Fibroblast of skin of left biceps (primary cell): Measurements from ENCODE around the gene ZGPAT.
"Not testable (repeated sequence)": the region's sequence is repeated elsewhere in the genome, so short reads cannot be mapped to it uniquely, and the experiment has no call there.

ENCODE experiments used
- DNase-seq, 2 experiments: peaks; one replicate each; pipeline ENCODE4 v3.0.0-alpha.2; 2013; ENCODE audit warnings: low read depth in 2 of 2

Gene ZGPAT

DNA sequence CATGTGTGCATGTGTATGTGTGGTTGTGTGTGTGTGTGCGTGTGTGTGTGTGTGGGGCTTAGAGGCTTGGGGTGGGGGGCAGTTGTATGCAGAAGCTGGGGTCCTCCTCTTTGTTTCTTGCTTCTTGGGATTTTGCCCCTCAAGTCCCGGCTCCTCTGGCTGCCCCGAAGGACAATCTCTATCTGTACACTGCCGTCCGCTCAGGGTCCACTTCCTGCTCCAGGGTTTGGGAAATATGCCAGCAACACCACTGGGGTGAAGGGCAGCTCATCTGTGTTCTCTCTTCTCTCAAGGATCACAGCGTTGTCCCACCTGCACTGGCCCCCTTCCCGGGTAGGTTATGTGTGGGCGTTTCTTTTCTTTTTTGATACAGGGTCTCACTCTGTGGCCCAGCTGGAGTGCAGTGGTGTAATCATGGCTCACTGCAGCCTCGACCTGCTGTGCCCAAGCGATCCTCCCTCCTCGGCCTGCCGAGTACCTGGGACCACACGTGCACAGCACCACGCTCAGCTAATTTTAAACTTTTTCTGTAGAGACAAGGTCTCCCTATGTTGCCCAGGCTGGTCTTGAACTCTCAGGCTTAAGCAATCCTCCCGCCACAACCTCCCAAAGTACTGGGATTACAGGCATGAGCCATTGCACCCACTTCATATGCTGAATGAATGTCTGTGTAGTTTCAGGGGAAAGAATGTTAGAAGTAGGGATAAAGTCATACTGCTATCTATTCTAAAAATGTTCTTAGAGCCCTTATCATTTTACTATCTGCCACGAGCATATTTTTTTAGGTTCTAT lies 57.4 kb downstream of the ZGPAT start:
- no peak for DNase-seq

DNA sequence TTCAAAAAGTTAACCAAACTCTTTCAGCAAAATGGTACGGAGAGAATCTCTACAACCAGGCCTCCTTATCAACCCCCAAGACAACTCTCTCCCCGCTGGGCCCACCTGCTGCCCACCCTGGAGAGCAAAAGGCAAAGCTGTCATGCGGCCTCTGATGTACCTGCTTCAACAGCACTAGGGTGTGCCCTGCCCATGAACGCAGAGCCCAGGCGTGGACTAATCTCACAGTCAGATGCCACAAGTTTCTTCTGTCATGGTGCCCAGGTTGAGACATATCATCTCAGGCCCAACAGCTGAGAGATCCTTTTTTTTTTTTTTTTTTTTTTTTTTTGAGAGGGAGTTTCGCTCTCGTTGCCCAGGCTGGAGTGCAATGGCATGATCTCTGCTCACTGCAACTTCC lies 58.1 kb downstream of the ZGPAT start:
- no peak for DNase-seq

DNA sequence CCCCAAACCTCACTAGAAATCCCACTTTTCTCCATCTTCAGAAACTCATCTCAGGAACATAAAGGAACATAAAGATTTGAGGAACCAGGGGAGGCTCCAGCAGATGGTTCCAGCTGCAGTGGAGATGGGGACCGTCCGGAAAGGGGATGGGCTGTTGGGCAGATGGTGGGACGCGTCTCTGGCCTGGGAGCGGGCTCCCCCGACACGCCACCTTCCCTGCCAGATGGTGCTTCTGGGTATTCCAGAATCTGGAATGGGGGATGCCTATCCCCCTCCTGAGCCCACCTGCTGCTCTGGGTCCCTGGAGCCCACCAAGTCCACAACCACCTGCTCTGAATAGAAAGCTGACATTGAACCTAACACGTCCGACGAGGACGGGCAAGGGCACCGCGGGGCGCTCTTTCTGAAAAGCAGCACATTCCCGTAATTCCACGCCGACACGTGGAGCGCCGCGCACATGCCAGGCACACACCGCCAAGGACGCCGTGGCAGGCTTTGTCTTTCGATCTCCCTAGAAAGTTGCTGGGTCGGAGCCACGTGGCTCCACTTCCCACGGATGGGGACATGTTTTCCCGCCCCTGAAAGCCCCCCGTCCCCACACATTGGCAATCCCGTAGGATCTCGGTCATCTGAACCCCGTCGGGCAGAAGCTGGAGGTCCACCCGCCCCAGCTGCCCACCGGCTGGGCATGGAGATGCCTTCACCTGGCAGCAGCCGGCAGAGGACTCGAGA lies 59.0 kb downstream of the ZGPAT start:
- no peak for DNase-seq

DNA sequence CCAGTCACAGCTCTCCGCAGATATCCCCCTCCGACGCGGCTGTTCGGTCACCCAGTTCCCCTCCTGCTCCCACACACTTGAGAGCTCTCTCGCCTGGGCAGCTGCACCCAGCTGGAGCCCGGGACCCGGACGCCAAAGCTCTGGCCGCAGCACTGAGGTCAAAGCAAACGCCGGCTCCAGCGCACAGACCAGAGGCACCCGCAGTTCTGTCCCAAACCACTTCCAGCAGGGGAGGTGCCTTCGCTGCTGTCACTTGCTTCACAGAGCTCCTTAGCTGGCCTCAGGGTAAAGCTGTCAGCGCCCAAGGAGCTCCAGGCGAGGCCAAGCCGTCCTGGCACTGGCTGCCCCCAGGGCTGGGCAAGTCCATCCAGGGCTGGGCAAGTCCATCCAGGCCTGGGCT lies 59.6 kb downstream of the ZGPAT start:
- no peak for DNase-seq

DNA sequence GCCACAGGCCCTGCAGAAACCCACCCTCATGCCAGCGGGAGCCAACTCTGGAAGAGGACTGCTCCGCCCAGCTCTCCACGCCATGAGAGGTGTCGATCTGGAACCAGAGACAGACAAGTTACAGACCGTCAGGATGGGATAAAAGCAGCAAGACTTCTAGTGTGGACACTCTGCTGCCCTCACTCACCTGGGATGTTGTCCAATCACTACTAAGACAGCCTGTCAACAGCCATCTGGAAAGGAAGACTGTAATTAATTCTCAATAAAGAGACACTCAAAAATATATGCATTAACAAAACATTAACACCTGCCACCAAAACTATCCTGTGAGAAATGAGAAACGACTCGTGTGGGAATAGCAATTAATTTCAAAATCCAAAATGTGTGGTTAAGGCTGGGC lies 60.0 kb downstream of the ZGPAT start:
- DNase-seq = no peak

DNA sequence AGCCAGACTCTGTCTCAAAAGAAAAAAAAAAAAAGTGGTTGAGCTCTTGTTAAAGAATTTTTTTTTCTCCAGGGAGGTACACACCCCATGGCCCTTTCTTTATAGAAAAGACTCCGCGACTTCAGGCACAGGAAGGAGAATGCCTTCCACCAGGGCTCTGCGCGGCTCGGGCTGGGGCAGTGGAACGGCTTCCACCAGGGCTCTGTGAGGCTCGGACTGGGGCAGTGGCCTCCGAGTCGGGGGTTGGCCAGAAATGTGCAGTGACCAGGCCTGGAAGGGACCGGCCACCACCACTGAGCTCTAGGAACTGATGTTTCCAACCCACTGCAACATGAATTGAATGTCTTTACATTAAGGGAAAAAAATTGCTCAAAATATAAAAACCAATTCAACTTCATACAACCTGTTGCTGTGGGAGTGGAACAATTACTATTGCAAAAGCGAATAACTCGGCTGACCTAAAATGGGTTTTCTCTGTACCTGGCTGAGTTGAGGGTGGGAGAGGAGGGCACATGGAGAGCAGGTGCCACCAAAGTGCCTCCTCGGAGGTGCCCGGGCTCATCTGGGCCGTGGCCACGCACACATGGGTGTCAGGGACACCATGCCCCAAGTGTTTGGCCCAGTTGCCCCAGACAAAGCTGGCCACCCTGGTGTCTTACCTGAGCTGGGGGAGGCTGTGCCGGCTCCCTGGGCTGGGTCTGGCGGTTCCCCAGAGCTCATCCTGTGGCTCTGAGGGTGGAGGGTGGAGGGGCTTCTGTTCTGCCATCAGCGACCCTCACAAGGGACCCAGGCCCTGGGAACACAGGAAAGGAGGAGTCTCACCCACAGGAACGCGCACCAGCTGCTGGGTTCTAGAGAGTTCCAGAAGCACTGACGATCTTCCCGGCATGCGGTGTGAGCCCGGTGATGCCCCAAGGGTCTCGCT lies 61.0 kb downstream of the ZGPAT start:
- DNase-seq = no peak

DNA sequence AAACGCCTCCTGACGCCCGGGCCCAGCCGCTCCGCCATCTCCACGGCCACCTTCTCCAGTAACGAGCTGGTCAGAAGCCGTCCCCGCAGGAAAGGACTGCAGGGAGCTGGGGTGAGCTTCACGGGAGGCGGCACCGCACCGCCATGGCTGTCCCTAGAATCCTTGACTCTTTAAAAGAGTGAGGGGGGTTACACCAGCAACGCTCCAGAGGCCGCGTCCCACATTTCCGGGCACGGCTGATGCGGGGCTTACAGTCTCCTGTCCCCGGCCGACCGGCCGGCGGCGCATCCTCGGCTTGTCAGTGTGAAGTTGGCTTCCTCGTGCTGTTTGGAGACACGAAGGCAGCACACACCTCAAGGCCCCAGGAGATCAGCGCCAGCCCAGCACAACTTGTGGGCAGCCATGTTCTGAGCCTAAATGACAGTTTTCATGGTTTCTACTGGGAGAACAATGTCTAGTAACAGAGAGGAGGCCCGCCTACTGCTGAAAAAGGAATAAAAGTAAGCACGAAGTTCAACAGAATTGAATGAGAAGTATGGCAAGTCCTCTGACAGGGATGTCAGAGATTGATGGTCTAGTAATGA lies 62.1 kb downstream of the ZGPAT start:
- DNase-seq = no peak

DNA sequence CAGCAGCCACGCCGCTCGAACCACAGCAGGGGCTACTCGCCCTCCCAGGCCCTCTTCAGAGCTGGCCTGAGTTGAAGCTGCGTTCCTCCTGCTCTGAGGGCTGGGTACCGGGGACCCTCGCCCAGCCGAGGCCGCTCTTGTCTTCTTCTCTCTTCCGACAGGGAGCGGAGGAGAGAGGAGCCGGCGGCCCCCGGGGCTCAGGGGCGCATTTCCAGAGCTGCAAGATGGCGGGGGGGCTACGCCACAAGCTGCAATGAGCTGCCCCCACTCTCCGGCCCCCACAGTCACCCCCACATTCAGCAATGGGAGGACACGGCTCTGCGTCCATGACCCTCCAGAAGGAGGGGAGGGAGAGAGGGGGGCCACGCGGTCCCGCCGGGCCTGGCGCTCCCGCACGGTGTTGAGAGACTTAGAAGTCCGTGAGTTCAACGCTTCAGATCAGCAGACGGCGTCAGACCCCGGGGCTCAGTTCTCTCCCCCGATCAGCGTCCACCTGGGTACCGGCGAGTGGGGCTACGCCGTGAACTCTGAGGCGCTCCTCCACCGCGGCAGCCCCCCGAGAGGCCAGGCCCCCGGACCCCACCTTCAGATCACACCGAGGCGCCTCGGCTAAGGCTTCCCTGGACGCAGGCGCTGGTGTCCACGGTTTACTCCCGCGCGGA lies 63.3 kb downstream of the ZGPAT start:
- no peak for DNase-seq

DNA sequence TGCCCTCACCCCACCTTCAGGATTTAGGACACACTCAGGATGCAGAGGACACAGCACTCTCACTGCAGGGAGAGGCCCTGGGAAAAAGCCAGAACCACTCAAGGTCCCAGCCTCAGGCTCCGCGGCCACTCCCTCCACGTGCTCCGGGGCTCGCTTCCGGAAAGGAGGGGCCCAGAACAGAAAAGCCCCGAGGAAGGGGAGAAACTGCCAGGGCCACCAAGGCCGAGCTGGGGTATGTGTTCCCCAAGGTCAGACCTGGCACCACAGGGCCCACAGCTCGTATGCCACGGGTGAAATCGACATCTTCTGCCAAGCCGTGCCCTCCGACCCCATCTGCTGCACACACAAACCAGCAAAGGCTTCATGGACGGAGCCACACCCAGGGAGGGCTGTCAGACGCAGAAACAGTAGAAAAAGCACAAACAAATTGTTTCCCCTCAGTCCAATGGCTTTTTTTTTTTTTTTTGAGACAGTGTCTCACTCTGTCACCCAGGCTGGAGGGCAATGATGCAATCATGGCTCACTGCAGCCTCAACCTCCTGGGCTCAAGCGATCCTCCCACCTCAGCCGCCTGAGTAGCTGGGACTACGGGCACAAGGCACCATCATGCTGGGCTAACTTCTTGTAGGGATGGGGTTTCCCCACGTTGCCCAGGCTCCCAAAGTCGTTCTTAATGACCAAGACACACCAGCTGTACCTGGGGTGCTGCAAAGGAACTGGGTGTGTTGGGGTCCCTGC lies 65.1 kb downstream of the ZGPAT start:
- no peak for DNase-seq

DNA sequence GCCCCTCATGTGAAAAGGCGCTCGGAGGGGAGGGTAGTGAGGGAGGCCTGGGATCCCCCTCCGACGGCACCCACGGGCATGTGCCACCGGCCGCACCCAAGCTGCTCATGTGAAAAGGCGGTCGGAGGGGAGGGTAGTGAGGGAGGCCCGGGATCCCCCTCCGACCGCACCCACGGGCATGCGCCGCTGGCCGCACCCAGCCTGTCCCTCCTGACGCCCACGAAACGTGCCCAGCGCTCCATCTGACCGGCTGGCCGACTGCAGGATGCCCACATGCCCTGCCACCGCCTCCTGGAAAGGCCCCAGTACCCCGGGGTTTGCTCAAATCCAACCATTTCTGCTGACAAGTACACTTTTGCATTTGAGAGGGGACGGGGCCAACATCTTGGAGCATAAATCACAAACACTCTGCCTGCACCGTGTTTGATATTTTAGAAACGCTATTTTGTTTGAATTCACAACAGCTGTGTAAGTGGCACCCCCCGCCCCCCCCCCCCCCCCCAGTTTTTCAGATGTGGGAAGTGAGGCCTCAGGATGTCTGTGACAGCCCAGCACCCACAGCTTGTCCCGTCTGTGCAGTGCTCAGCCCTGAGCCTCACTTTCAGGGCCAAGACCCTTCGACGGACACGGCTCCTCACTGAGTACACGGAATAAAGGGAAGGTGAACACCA lies 65.9 kb downstream of the ZGPAT start:
- no peak for DNase-seq

DNA sequence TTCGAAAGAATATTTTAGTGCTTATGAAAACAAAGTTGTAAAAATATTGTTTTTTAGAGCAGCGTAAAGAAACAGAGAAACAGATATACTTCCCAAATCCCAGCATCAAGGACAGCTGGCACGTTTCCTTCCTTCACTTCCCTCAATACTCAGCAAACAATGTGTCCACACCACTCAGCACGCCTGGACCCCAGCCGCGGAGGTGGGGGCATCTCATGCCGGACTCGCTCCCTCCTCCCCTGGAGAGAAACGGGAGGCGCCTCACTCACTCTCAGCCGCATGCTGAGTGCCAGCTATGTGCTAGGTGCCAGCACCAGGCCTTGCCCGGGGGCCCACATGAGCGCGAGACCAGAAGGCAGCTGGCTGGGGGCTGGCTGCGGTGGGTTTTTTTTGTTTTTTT lies 66.5 kb downstream of the ZGPAT start:
- no peak for DNase-seq

DNA sequence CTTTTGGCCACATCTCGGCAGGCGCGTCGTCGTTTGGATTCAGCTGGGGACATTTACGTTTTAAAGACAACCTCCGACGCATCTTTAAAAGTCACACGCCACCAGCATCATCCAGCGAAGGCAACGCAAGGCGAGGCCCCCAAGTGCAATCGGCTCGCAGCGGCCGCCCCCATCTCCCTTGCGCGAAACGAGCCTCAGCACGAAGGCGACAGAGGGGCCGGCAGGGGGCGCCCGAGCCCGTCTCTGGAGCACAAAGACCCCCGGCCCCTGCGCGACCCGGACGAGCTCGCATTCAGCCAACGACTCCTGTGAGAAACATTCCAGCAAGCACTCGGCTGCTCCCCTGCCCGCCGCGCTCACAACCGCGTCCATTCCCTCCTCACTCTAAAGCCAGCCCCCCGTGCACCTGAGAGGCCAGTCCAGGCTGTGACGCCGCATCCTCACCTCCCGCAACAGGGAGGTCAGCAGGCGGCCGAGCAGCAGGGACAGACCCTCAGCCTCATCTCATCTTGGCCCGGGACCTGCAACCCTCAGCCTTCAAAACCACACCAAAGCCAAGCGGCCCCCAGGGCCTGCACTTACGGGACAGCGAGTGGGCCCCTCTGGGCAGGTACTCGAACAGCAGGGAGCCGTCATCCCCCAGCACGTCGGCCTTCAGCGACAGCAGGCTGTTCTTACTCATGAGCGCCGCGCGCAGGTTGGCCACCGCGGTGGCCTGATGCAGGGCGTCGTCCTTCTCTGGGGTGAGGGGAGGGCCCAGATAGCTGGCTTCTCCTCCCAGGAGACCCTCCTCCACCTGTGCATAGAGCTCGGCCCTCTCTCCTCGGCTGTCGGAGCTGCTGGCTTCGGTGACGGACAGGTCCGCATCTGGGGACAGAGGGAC lies 67.5 kb downstream of the ZGPAT start:
- DNase-seq = no peak

DNA sequence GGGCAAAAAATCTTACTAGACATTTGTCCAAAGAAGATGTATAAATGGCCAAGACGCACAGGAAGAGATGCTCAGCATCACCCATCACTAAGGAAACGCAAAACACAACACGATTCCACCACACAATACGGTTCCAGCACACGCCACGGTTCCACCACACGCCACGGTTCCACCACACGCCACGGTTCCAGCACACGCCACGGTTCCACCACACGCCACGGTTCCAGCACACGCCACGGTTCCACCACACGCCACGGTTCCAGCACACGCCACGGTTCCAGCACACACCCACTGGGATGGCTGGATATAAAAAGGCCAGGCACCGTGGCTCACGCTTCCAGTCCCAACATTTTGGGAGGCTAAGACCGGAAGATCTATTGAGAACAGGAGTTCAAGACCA lies 69.0 kb downstream of the ZGPAT start:
- DNase-seq = not testable (repeated sequence)

DNA sequence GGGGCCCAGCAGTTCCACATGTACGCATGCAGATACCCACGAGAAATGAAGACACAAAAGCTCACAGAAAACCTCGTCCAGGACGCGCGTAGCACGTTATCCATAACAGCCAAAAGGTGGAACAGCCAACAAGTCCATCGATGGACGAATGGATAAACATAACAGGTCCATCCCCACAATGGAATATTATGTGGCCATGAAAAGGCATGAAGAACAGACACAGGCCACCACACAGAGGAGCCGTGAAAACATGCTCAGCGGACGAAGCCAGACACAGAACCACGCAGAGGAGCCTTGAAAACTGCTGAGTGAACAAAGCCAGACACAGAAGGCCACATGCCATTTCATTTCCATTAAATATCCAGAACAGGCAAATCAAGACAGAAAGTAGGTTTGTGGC lies 69.8 kb downstream of the ZGPAT start:
- no peak for DNase-seq

DNA sequence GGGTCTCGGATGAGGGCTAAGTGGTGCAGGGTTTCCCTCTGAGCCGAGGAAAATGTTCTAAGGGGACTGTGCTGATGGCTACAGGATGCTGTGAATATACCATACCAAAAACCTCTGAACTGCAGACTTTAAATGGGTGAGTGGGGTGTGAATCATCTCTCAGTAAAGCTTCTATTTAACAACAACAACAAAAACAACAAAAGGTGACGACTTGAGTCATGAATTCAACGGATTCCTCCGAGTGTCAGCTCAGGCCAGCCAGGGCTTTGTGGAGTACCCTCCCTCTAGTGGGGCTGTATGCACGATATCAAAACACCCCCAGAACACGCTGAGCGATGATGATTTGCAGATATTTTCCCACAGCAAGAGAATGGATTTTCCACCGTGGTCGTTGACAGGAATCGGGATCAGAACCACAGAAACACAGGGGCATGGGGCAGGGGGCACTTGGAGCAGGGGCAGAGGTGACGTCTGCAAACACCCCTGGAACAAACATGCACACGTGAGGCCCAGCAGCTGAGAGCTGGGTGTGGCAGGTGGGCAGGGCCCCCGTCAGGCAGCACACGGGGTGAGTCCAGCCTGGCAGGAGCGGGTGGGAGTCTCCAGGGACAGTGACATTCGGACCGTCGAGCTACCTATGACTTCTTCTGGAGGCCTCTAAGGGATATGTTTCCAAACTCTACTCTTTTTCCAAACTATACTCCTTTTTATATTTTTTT lies 70.4 kb downstream of the ZGPAT start:
- no peak for DNase-seq

DNA sequence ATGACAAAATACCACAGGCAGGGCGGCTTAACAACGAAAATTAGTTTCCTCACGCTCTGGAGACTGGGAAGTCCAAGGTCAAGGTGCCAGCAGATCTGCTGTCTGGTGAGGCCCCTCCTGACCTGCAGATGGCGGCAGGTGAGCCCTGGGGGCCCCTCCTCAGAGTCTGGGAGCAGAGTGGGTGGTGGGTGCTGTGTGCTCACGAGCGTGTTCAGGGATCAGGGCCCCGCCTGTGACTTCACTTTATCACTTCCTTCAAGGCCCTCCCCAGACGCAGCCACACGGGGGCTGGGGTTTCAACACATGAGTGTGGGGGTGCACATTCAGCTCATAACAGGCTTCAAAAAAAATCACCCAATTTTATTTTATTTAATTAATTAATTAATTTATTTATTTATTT lies 71.0 kb downstream of the ZGPAT start:
- DNase-seq = no peak

DNA sequence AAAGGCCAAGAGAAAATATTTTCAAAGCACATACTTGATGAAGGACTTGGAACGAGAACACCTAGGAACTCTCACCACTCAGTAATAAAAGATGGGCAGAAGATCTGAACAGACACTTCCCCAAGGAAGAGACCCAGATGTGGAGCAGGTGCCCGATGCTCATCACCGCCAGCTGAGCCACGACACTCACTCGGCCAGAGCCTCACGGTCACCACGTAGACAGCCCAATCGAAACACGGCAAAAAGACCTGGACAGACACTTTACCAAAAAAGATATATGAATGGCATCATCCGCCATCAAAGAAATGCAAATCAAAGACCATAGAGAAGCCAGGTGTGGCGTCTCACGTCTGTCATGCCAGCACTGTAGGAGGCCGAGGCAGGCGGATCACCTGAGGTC lies 73.3 kb downstream of the ZGPAT start:
- DNase-seq = no peak

DNA sequence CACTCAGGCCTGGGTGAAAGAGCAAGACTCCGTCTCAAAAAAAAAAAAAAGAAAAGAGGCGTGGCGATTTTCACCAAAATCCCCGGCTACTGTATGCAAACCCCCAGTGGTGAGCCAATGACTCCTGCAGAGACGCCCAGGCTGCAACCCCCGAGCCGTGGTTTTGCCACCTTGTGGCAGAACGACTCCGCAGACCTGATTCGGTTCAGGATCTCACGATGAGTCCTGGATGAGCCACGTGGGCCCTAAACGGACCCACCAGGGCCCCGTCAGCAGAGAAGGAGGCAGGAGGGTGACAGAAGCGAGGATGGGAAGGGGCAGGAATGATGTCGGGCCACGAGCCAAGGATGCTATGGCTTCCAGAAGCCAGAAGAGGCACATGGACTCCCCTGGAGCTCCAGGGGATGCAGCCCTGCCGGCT lies 74.2 kb downstream of the ZGPAT start:
- DNase-seq = no peak
